Measurements from ENCODE around the gene PRKCZ. TPM values are rescaled to one million over a fixed set of nuclear protein-coding genes. Genes with fewer than 3 reads are reported as not detected.

Gene PRKCZ
- total RNA-seq, 6 experiments from 2014 or later: 0.55 to 1.4 (median 0.95) TPM

DNA sequence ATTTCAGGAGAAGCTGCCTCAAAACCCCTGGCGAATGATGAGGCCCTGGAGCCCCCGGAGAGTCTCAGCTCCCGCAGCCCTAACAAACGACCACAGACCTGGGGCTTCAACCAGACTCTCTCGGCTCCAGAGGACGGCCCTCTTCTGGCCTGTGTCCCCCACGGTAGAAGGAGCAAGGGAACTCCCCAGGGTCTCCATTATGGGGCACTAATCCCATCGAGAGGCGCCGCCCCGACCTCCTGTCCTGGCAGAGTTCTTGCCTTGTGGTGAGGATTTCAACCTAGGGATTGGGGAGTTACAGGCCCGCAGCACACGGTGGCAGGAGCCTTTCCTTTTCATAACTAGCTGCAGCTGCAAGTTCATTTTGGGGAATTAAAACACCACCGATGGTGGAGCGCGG is 138.1 kb downstream of the PRKCZ start:
- no peaks in the 10 kb centered on the region; the same call in 1 of the 2 replicates for H3K27me3 Mint-ChIP-seq (ENCODE audit: insufficient read depth)
- no peak overlapping the region for H3K27ac Mint-ChIP-seq
- no peaks in the 10 kb centered on the region for H3K36me3 Mint-ChIP-seq (ENCODE audit: low read depth)
- no peak overlapping the region for H3K4me3 Mint-ChIP-seq
- no peaks in the 10 kb centered on the region; the same call in 1 of the 2 replicates for H3K4me1 Mint-ChIP-seq (ENCODE audit: low read depth)
- H3K9me3 Mint-ChIP-seq: no peaks in the 10 kb centered on the region
- no peak for DNase-seq
- TF ChIP-seq, protein P1, sequence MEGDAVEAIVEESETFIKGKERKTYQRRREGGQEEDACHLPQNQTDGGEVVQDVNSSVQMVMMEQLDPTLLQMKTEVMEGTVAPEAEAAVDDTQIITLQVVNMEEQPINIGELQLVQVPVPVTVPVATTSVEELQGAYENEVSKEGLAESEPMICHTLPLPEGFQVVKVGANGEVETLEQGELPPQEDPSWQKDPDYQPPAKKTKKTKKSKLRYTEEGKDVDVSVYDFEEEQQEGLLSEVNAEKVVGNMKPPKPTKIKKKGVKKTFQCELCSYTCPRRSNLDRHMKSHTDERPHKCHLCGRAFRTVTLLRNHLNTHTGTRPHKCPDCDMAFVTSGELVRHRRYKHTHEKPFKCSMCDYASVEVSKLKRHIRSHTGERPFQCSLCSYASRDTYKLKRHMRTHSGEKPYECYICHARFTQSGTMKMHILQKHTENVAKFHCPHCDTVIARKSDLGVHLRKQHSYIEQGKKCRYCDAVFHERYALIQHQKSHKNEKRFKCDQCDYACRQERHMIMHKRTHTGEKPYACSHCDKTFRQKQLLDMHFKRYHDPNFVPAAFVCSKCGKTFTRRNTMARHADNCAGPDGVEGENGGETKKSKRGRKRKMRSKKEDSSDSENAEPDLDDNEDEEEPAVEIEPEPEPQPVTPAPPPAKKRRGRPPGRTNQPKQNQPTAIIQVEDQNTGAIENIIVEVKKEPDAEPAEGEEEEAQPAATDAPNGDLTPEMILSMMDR (IDR thresholded peaks at IDR 0.05): no peak

DNA sequence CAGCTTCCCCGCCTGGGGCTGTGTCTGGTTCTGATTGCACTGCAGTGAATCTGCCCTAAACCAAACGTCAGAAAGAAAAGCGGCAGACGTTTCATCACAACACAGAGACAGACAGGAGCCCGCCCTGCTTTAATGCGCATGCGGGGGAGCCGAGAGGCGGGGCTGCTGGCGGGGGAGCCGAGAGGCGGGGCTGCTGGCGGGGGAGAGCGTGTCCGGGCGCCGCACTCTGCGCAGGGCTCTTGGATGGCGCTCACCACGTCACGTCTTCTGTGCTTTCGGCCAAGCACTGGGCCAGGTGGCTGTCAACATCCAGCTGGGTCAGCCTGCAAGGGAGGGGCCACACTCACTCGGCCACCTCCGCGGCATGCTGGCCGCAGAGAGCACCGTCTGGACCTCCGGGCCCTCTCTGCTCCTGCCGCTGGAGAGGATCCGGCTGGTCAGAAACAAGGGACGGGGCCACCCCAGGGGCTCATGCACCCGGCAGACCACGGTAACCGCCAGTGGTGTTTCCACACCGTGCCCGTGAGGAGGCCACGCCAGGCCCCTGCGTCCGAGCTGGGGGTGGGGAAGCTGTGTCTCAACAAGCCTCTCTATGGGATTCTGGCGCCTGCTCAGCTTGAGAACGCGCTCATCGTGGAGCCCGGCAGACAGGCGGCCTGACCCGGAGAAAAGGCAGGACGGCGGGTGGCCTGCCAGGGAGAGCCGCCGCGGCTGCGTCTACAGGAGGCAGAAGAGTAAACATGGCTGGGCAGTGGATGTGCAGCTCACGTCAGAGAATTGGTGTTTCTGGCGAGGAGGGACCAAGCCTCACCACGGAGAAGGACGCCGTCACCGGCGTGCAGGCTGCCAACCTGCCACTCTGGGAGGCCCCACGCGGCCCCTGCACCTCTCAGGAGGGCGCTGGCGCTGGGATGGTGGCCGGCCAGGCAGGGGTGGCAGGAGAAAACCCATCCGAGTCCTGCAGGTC is 139.5 kb downstream of the PRKCZ start:
- Mint-ChIP-seq H3K36me3 (ENCODE audit: low read depth) (no peaks in the 10 kb centered on the region), H3K27ac (peak overlapping the region; percentile 75), H3K4me1 (ENCODE audit: low read depth) (no peaks in the 10 kb centered on the region; the same call in 1 of the 2 replicates), H3K4me3 (peak overlapping the region; percentile 83), H3K9me3 (no peaks in the 10 kb centered on the region), H3K27me3 (ENCODE audit: insufficient read depth) (no peaks in the 10 kb centered on the region)
- TF ChIP-seq, protein P1 (IDR thresholded peaks at IDR 0.05): no peak
- DNase-seq: peak; percentile 91

DNA sequence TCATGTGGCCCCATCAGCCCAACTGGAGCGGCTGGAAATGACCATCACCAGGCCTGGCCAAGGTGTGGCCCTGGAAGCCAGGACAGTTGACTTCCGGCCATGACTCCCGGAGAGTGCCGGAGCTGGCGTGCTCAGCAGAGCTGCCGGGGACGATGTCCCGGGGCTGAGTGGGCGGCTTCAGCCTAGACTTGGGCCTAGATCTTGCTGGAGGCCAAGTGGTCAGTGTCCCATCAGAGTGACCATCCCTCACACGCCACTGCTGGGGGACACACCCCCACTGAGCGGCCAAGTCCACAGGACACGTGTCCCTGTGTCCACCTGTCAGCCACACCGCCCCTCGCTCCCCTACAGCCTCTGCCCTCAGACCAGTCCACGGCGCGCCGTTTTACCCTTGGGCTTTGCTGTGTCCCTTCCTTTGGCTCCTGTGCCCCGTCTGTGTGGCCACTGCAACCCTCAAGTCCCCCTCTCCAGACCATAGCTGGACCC is 140.3 kb downstream of the PRKCZ start:
- Mint-ChIP-seq H3K27me3 (ENCODE audit: insufficient read depth) (no peaks in the 10 kb centered on the region), H3K4me3 (peak overlapping the region; percentile 42), H3K36me3 (ENCODE audit: low read depth) (no peaks in the 10 kb centered on the region), H3K4me1 (ENCODE audit: low read depth) (no peaks in the 10 kb centered on the region; the same call in 1 of the 2 replicates), H3K27ac (peak overlapping the region; percentile 24; the same call in 1 of the 2 replicates), H3K9me3 (no peaks in the 10 kb centered on the region)
- no peak for DNase-seq
- TF ChIP-seq, protein P1 (IDR thresholded peaks at IDR 0.05): no peak

DNA sequence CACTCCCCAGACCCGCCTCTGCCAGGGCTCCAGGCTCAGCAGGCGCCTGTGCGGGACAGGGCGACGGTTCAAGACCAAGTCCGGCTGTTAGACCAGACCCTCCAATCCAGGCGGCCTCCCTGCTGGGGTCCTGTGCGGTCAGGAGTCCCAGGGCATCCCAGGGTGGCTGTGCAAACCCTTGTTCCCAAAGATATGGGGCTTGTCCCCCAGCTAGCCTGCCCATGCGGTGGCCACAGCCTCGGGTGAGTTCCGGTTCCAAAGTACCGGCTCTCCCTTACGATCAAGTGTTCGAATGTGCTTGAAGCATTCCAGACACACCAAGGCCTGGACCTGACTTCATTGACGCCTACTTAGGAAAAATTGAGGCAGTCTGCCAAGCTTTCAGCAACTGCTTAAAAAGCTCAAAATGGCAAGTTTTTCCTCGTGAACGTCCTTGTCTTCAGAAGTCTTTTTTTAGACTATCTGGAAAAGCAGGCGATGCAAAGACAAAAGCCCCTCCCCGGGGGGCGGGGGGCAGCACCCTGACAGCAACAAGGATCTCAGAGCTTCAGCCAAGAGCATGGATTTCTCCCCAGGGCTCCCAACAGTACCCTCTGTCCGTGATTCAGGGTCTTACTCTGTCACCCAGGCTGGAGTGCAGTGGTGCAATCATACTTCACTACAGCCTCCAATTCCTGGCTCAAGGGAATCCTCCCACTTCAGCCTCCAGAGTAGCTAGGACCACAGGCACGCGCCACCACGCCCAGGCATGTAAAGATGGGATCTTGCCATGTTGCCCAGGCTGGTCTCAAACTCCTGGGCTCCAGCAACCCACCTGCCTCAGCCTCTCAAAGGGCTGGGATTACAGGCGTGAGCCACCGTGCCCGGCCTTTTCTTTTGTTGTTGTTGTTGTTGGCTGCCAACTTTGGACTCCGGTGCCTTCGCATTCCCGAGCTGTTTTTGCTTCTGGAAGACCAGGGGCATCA is 142.1 kb downstream of the PRKCZ start:
- no peaks in the 10 kb centered on the region for H3K9me3 Mint-ChIP-seq
- peak overlapping the region; percentile 46; the same call in 1 of the 2 replicates for H3K27ac Mint-ChIP-seq
- H3K4me3 Mint-ChIP-seq: peak overlapping the region; percentile 41
- no peaks in the 10 kb centered on the region for H3K36me3 Mint-ChIP-seq (ENCODE audit: low read depth)
- no peaks in the 10 kb centered on the region; the same call in 1 of the 2 replicates for H3K4me1 Mint-ChIP-seq (ENCODE audit: low read depth)
- no peaks in the 10 kb centered on the region for H3K27me3 Mint-ChIP-seq (ENCODE audit: insufficient read depth)
- DNase-seq: no peak
- TF ChIP-seq, protein P1 (IDR thresholded peaks at IDR 0.05): no peak

All from HFFc6 (cell line).